CD4-positive, alpha-beta T cell treated with Interleukin-4 for 4 hours (primary cell): ENCODE measurements around the gene SNRK.

Experiments used
- DNase-seq: peaks from one replicate; pipeline ENCODE4 v3.0.0-alpha.2; 2020

Gene SNRK

DNA sequence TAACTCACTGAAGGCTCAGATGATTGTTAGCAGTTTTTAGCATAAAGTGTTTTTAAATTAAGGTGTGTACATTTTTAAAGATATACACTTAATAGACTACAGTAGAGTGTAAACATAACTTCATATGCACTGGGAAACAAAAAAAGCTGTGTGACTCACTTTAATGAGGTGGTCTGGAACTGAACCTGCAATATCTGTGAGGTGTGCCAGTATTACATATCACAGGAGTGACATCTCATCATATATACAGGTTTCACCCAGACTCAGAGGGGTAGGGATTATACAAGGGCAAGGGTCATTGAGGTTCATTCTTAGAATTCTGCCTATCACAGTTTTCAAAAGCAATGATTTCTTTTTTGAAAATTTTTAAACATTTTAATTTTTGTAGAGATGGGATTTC lies 7.3 kb upstream of the SNRK start:
- DNase-seq: no peak

- no peak for DNase-seq
Observed at GRCh38 chr3:43279532-43279931, 6.8 kb upstream of the SNRK start.

- no peak for DNase-seq
Observed at GRCh38 chr3:43281020-43281419, 5.3 kb upstream of the SNRK start.

DNA sequence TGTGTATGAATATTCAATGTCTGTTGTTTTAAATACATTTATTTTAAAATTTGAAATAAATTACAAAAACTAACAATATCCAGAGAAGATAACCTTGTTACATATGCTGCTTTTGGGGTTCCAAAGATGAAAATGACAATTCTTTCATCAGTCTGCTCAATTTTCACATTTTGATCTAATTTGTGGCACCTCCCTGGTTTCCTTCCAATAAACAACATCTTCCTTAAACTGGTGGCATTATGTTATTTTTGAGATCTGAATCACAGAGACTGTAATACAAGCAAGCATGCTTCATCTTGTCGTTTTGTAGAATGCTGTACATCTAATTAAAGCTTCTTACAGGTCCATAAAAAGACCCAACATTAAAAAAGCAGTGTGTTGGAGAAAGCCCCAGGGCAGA lies 2.2 kb upstream of the SNRK start:
- DNase-seq: no peak

DNA sequence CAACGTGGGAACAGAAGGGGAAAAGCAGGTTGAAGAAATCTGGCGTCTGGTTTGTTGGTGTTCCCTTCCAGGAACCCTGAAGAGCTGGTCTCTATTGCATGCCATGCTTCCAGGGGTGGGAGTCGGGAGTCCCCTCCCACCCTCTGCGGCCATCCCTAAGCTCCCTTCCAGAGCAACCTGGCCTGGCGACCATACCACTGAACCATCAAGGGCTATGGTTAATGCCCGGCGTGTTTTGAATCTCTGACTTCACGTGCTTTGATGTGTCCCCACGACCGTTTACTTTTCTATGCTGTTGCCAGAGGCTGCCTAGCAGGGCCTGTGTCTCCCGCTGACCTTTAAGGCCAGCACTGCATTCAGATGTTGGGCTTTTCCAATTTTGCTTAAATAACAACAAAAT lies 696 bp upstream of the SNRK start:
- DNase-seq: no peak

- no peak for DNase-seq
Observed at GRCh38 chr3:43286841-43287499, 630 bp downstream of the SNRK start.

DNA sequence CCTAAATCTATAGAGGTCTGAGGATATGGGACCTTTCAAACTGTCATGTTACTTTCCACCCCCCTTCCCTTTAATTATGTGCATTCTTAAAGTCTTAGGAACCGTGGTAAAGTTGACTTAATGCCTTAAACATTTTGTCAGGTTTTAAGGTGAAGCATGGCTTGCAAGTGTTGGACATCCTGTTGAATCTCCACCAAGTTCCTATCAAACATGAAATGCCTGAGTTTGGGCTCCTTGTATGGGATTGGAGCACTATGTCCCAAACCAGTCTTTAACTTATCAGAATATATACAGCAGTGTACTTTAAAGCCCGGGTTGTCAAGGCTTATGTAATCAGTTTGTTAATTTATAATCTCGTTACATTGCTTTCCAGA lies 1.1 kb downstream of the SNRK start:
- DNase-seq: no peak

GRCh38 chr3:43288366-43288765 lies 2.0 kb downstream of the SNRK start:
- DNase-seq: peak; percentile 52

- DNase-seq: no peak
Observed at GRCh38 chr3:43288850-43289249, 2.5 kb downstream of the SNRK start.

GRCh38 chr3:43289401-43289800 lies 3.1 kb downstream of the SNRK start:
- DNase-seq: no peak

DNA sequence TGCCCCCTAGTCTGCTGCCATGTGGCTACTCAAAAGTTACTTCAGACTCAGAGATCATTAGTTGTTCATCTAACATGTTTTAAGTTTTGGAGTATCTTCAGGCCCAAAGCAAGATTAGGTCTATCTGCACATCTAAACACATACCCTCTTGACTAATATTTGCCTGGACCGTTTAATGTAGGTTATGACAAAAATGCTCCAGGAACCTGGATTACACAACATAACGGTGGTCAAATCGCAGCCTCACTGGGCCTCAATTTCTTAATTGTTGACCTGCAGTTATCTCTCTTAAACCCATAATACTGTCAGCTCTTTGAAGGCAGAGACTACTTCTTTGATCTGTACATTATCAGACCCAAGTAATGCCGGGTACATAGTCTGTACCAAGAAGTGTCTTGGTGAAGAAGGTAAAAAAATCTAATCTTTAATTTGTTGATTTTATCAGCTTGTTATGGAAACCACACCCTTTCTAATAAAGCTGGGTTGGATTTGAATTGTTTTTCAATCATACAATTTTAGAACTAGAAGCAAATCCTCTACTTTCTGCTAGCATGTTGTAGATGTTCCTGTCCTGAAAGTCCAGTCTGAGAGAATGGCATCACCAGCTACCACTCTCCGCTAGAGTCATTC lies 3.6 kb downstream of the SNRK start:
- no peak for DNase-seq

DNA sequence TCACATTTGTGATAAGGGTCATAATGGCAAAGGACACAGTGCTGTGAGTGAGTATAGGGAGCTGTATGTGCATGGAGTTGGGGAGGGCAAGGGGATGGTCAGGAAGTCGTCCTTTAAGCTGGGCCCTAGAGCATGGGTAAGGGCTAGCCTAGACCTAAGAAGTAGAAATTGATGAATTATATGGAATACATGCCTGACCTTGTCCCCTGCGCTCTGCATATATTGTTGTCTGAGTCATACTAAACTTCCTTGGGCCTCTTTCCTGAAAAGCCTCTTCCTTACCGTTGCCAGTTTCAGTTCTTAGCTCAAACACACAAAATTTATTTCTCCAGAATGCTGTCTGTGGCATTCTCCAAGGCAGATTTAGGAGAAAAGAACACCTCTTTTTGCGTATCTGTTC lies 4.6 kb downstream of the SNRK start:
- no peak for DNase-seq

- DNase-seq: no peak
Observed at GRCh38 chr3:43291546-43291945, 5.2 kb downstream of the SNRK start.

DNA sequence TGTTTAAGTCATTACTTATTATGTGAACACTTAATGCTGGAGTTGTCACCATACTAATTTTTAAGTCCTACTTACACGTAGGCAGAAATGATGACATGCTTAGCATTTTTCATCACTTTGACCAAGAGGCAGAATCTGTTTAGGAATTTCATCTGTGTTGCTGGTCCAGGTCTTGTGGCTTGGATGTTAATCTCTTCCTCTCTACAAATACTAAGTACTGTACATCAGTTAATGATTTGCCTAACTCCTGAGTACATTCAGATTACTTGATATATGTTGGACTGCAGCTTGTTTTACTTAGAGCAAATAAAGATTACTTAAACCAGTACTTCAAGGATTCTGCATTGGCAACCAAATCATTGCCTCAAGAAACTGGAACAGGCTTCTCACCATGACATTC lies 8.6 kb downstream of the SNRK start:
- no peak for DNase-seq

GRCh38 chr3:43296565-43296964 lies 10.2 kb downstream of the SNRK start:
- peak; percentile 92 for DNase-seq

DNA sequence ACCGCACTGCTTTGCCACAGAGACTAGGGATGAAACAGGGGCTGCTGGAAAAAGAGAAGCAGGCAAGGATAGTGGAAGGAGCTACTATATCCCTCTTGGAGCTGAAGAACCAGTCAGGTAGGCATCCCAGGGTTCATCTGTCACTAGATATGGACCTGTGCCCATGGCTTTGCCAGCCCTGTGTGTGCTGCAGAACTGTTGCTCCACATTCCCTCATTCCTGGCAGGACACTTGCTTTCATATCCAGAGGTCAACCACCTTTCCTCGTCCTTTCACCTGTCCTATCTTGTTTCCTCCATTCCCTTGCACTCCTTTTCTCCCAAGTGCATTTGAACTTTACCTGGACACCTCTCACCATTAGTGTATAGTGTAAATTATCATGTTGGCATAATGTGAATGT lies 12.0 kb downstream of the SNRK start:
- DNase-seq: no peak

DNA sequence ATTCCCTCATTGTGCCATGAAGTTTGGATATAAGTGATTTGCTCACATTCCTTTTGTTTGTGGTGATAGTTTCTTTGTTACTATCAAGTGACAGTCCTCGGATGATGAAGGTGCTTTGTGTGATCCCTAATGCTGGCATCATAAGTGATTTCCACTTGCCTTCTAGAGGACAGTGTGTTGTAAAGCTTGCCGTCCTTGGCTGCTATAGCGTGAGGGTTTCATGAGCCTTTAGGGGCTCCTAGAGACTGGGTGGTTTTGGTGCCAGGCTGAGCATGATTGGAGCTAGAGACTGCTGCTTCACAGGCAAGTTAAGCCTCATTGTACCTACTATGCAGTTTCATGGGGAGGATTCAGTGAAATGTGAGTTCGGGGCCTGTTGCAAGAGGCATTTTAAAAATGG lies 12.4 kb downstream of the SNRK start:
- no peak for DNase-seq

- no peak for DNase-seq
Observed at GRCh38 chr3:43302116-43302880, 16.0 kb downstream of the SNRK start.

- DNase-seq: no peak
Observed at GRCh38 chr3:43304126-43304525, 17.8 kb downstream of the SNRK start.

GRCh38 chr3:43307226-43307625 lies 20.9 kb downstream of the SNRK start:
- DNase-seq: no peak

DNA sequence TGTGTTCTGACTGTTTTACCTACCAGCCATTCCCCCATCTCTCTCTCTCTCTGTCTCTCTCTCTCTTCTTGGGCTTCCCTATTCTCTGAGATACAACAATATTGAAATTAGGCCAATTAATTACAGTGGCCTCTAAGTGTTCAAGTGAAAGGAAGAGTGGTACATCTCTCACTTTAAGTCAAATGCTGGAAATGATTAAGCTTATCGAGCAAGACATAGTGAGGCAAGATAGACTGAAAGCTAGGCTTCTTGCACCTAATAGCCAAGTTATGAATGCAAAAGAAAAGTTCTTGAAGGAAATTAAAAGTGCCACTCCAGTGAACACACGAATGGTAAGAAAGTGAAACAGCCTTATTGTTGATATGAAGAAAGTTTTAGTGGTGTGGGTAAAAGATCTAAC lies 21.3 kb downstream of the SNRK start:
- DNase-seq: no peak

DNA sequence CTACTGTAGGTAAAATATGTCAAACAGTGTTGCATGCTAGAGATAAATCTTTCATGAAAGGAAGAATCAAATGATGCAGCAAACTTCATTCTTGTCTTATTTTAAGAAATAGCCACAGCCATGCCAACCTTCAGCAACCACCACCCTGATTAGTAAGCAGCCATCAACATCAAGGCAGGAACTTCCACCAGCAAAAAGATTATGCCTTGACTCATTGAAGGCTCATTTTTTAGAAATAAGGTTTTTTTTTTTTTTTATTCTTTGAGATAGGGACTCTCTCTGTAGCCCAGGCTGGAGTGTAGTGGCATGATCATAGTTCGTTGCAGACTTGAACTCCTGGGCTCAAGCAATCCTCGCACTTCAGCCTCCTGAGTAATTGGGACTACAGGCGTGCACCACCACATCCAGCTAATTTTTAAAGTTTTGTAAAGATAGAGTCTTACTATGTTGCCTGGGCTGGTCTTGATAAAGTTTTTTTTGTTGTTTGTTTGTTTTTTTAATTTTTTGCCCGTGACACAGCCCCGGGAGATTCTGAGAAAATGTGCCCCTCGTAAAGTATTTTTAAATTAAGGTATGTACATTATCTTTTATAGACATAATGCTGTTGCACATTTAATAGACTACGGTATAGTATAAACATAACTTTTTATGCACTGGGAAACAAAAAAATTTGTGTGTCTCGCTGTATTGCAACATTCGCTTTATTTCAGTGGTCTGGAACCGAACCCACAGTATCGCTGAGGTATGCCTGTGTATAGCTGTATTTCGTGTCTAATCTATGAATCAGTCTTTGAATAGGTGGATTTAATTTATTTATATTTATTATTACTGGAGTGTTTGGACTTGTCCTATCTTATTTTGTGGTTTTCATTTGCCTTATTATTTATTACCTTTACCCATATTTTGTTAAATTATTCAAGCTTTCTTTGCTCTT lies 23.3 kb downstream of the SNRK start:
- no peak for DNase-seq

- DNase-seq: no peak
Observed at GRCh38 chr3:43316783-43317460, 30.6 kb downstream of the SNRK start.
